Heart right ventricle (tissue), 16 donors: Measurements from ENCODE around the gene GDNF. TPM values are rescaled to one million over a fixed set of nuclear protein-coding genes. Genes with fewer than 3 reads are reported as not detected.

Source experiments
- ATAC-seq, 8 donors: fragments of 200-7000 bp; cut with Tn5 transposase; one replicate each; pipeline ENCODE4 v1.9.1; 2020; ENCODE audit warnings: mild to moderate bottlenecking in 8 of 8, moderate library complexity in 8 of 8, moderate number of reproducible peaks in 1 of 8
- DNase-seq, 2 donors: peaks; one replicate each; pipeline ENCODE4 v3.0.0-alpha.2; 2020
- H3K27ac ChIP-seq, 10 donors: fragments of 200-600 bp; sonication (generic) in 2 of 10; one replicate each; pipeline versions ENCODE4 v1.5.0 to v1.8.0; 2020 to 2022; ENCODE audit warnings: mild to moderate bottlenecking in 3 of 10
- H3K27me3 ChIP-seq, 7 donors: fragments of 200-600 bp; one replicate each; pipeline ENCODE4 v1.8.0; 2021 to 2022; ENCODE audit warnings: mild to moderate bottlenecking in 2 of 7
- H3K36me3 ChIP-seq, 9 donors: fragments of 200-600 bp; sonication (generic) in 1 of 9; one replicate each; pipeline versions ENCODE4 v1.5.0 to v1.8.0; 2020 to 2022; ENCODE audit warnings: mild to moderate bottlenecking in 2 of 9
- H3K4me1 ChIP-seq, 9 donors: fragments of 200-600 bp; sonication (generic) in 1 of 9; one replicate each; pipeline versions ENCODE4 v1.5.0 to v1.8.0; 2020 to 2022; ENCODE audit warnings: mild to moderate bottlenecking in 4 of 9
- H3K4me3 ChIP-seq, 10 donors: fragments of 200-600 bp; sonication (generic) in 2 of 10; one replicate each; pipeline versions ENCODE4 v1.5.0 to v1.8.0; 2020 to 2022; ENCODE audit warnings: mild to moderate bottlenecking in 7 of 10, moderate library complexity in 2 of 10
- H3K9me3 ChIP-seq, 11 donors: fragments of 200-600 bp in 10 of 11; sonication (generic) in 2 of 11; one replicate each; pipeline versions ENCODE4 v1.5.0 to v1.8.0; 2013 to 2022; ENCODE audit warnings: mild to moderate bottlenecking in 2 of 11, control low read depth in 1 of 11, moderate library complexity in 1 of 11
- CTCF ChIP-seq, 9 donors: fragments of 200-600 bp; sonication (generic) in 2 of 9; IDR thresholded peaks; one replicate each; pipeline versions ENCODE4 v1.5.0 to v1.8.0; 2021 to 2022; ENCODE audit warnings: antibody characterized with exemption in 9 of 9, mild to moderate bottlenecking in 5 of 9, moderate library complexity in 1 of 9
- WGBS, 2 donors: extraction: QIAGEN DNeasy Blood & Tissue Kit; methylation state at CpG; one replicate each; pipeline ENCODE4 v1.1.7; 2013; ENCODE audit warnings: inconsistent platforms in 1 of 2; 5-methylcytosine and 5-hydroxymethylcytosine counted together
- intact Hi-C, 10 donors: fragments of 100-400 bp; cut with DNase I; formaldehyde crosslinking; loops; one replicate each; pipeline versions ENCODE4 v1.11.1 to v1.14.2; 2022
- polyA plus RNA-seq, 2 donors: library from polyadenylated mRNA; stranded (reverse); fragments of 200-250 nt; gene quantifications; one replicate each; pipeline ENCODE4 v1.2.3, GENCODE V29; 2013
- total RNA-seq, 10 donors: library from RNA; stranded (reverse); fragmentation: NEBNext Ultra II Directional in 3 of 10; extraction: Animal tissue kit (Norgen Biotek cat#: 25700) in 3 of 10; gene quantifications; one replicate each; pipeline versions ENCODE4 v1.2.1 to v1.2.4, GENCODE V29; 2021 to 2023
- donor health status: Arrhythmogenic right ventricular cardiomyopathy.
- donor health status: ischemic (EF 13 %, LVEDD 7.1; RV severe dilation, severe dysfunction).
- donor health status: healthy with polysubstance abuse.
- donor health status: DM: no; HTN: yes; CAD: no.
- donor health status: DM: no; HTN: no; CAD: no.
- donor health status: ischemic (EF 25% LVEDD 6.9; RV normal size, moderate dysfunction).
- donor health status: ischemic (EF 25% LVEDD 5.7; RV mildly dilated, moderate dysfunction).
- donor health status: healthy.
- donor health status: DM: yes; HTN: yes; CAD: no.
- donor health status: Ischemic cardiomyopathy.
- donor health status: ischemic (EF 35%, LVEDD 5.7; RV mildly dilated, moderate dysfunction).
- donor health status: nonischemic (EF 11% LVEDD 7.7; RV severe dilation, severe dysfunction).
- donor health status: DM: yes; HTN: yes; CAD: no.
- donor health status: PGD.
- donor health status: ischemic (EF 29% LVEDD 5.4; RV normal size, mild dysfunction).
- donor health status: nonischemic (EF 23%, LVEDD 6.1; RV moderate dilation, normal function).

GDNF gene
- total and polyA plus RNA-seq, 12 donors: 0.04 to 0.94 (median 0.21) TPM; not detected in 3

GRCh38 chr5:37847978-37848425 is 8.2 kb upstream of the GDNF start:
- intact Hi-C loops: no loop called here

GRCh38 chr5:37846786-37847310 is 7.0 kb upstream of the GDNF start:
- Histone ChIP-seq H3K36me3 (no peaks in the 10 kb centered on the region), H3K27me3 (peaks cover 0 to 42% (median 24%) of the 10 kb centered on the region in 7 donors), H3K27ac (no peak overlapping the region), H3K9me3 (no peaks in the 10 kb centered on the region), H3K4me1 (no peaks in the 10 kb centered on the region), H3K4me3 (no peak overlapping the region)
- 75 to 78% methylated on average over 4 of the region's 4 CpGs for WGBS, 2 donors
- TF ChIP-seq CTCF (IDR thresholded peaks at IDR 0.05): no peak
- ATAC-seq (no peak), DNase-seq (no peak)
- intact Hi-C loops: no loop called here

More at GRCh38 chr5:37847978-37848425, 8.2 kb upstream of the GDNF start:
- DNase-seq (no peak), ATAC-seq (no peak)
- Histone ChIP-seq H3K36me3 (no peaks in the 10 kb centered on the region), H3K27ac (no peak overlapping the region), H3K27me3 (peaks cover 0 to 31% (median 12%) of the 10 kb centered on the region in 7 donors), H3K4me3 (no peak overlapping the region), H3K9me3 (no peaks in the 10 kb centered on the region), H3K4me1 (no peaks in the 10 kb centered on the region)
- TF ChIP-seq CTCF (IDR thresholded peaks at IDR 0.05): no peak
- WGBS, 2 donors: 53 to 68% methylated on average over 3 of the region's 3 CpGs

GRCh38 chr5:37844009-37844408 is 4.2 kb upstream of the GDNF start:
- no peak for TF ChIP-seq CTCF (IDR thresholded peaks at IDR 0.05)
- H3K4me3 ChIP-seq: no peak overlapping the region

GRCh38 chr5:37842048-37842447 is 2.2 kb upstream of the GDNF start:
- no peaks in the 10 kb centered on the region for H3K9me3 ChIP-seq
- no peaks in the 10 kb centered on the region for H3K36me3 ChIP-seq
- ATAC-seq (no peak), DNase-seq (no peak)
- intact Hi-C loops: no loop called here
- H3K27ac ChIP-seq: no peak overlapping the region
- WGBS, 2 donors: 68 to 79% methylated on average over 10 of the region's 10 CpGs
- H3K4me1 ChIP-seq: peaks cover 0 to 40% (median 33%) of the 10 kb centered on the region in 9 donors
- peaks cover 13 to 90% (median 68%) of the 10 kb centered on the region in 7 donors for H3K27me3 ChIP-seq
- no peak for TF ChIP-seq CTCF (IDR thresholded peaks at IDR 0.05)
- H3K4me3 ChIP-seq: no peak overlapping the region

More at GRCh38 chr5:37844009-37844408, 4.2 kb upstream of the GDNF start:
- Histone ChIP-seq H3K36me3 (no peaks in the 10 kb centered on the region), H3K27me3 (peaks cover 10 to 70% (median 49%) of the 10 kb centered on the region in 7 donors), H3K27ac (no peak overlapping the region), H3K4me1 (peaks cover 0 to 20% (median 14%) of the 10 kb centered on the region in 9 donors), H3K9me3 (no peaks in the 10 kb centered on the region)
- no peak for ATAC-seq
- no peak for DNase-seq
- WGBS, 2 donors: 46 to 56% methylated on average over 6 of the region's 6 CpGs
- intact Hi-C loops: no loop called here
